Lower leg skin (tissue), 3 donors: ENCODE measurements around the gene AQP3.
"Not testable (repeated sequence)": the region's sequence is repeated elsewhere in the genome, so short reads cannot be mapped to it uniquely, and the experiment has no call there.

ENCODE experiments used
- CTCF ChIP-seq, 3 donors: fragments of 450-650 bp; IDR thresholded peaks; one replicate each; pipeline ENCODE4 v1.5.1; 2016; ENCODE audit warnings: antibody characterized with exemption in 3 of 3, mild to moderate bottlenecking in 3 of 3, moderate library complexity in 2 of 3
- POLR2A ChIP-seq, 2 donors: fragments of 450-650 bp; IDR thresholded peaks; one replicate each; pipeline ENCODE4 v1.6.1; 2016 to 2017; ENCODE audit warnings: antibody characterized with exemption in 2 of 2, mild to moderate bottlenecking in 1 of 2, moderate library complexity in 1 of 2

DNA sequence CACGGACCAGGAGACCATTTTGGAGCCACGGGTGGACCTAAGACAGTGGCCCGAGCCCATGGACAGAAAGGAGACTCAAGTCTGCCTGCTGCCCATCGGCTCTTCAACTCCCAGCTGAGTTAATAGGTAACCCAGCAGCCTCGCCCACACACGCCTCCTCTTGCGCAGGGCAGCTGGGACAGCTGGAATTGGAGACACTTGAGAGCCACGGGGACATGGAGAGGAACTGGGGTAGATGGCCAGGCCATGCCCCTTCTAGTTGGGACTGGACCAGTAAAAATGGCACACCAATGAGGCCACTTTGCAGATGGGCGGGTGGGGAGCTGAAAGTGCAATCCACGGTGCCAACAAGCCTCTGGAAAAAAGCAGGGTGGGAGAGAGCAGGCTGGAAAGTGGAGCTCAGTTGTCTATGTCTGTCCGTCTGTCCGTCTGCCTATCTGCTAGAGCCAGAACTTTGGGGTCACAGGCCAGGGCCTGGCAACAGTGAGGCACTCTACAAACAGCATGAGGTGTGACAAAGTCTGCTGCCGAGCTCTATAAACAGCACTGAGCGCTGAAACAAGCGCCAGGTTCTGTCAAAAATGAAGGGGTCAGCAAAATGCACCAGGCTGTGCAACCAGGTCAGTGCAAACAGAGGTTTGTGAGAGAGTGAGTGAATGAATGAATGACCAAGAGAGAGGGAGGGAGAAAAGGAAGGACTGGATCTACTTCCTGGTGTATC is 52.1 kb downstream of the AQP3 start:
- not testable (repeated sequence) for TF ChIP-seq CTCF, POLR2A (IDR thresholded peaks at IDR 0.05)
